HuH-7.5 (cell line): ENCODE data around the gene ATP5IF1.

Experiments
- DNase-seq: peaks from one replicate; pipeline ENCODE4 v3.0.0; 2011; ENCODE audit warnings: low spot score

Gene ATP5IF1

DNA sequence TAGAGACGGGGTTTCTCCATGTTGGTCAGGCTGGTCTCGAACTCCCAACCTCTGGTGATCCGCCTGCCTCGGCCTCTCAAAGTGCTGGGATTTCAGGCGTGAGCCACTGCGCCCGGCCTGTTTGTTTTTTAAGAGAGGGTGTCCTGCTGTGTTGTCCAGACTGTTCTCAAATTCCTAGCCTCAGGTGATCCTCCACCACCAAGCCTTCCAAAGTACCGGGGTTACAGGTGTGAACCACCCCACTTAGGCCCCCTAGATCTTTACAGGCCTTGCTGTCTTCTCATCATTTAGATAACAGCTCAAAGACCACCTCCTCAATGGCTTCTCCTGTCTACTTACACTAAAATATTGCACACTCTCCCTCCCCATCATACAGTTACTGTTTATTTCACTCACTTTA is 29.7 kb downstream of the ATP5IF1 start:
- no peak for DNase-seq

DNA sequence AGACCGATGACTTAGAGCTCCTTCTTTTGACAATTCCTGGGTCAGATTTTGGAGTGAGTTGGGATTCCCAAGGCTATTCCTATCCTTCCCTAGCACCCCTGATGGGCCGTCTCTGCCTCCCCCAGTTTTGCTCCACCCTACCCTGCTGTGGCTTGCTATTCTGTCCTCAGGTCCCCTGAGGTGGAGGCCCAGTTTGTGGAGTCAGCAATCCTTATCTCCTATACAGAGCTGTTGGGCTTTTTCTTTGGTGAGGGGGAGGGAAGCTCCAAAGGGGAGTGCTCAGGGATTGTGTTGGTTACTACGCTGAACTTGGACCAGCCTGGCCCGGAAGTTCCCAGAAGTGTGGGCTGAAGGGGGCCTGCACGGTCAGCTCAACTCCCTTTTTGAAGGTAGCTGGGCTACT is 31.0 kb downstream of the ATP5IF1 start:
- DNase-seq: no peak

DNA sequence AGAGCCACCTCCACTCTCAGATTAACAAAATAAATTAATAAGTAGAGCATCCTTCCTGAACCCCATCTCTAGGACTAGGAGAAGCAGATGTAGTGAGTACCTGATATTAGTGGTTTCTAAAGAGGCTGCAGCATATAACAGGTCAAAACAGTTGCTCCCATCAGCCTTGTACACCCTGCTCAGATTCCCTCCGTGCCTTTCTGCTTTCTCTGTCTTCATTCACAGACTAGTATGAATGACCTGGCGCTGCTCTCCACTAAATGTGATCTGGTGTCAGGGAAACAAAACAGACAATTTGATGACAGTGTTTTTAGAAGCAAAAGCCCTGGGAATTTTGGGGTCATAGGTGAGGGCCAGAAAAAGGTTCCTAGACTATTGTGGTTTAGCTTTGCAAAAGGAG is 31.7 kb downstream of the ATP5IF1 start:
- DNase-seq: no peak

- DNase-seq: no peak
Observed at GRCh38 chr1:28269529-28269928, 33.6 kb downstream of the ATP5IF1 start.

DNA sequence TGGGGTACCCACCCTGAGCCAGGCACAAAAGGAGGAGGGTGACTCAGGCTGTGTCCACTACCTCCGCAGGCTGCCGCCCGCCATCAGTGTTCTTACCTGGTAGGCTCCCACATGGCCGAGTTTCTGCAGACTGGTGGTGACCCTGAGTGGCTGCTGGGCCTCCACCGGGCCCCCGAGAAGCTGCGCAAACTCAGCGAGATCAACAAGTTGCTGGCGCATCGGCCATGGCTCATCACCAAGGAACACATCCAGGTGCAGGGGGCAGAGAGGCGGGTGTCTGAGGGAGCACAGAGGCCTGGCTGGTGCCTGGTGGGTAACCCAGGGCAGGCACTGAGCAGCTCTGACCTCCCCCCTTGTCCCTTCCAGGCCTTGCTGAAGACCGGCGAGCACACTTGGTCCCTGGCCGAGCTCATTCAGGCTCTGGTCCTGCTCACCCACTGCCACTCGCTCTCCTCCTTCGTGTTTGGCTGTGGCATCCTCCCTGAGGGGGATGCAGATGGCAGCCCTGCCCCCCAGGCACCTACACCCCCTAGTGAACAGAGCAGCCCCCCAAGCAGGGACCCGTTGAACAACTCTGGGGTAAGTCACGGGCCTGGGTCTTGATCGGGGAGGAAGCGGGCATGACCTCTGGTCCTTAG is 36.4 kb downstream of the ATP5IF1 start:
- DNase-seq: no peak

GRCh38 chr1:28273216-28273860 is 37.4 kb downstream of the ATP5IF1 start:
- no peak for DNase-seq

- no peak for DNase-seq
Observed at GRCh38 chr1:28278763-28279162, 42.8 kb downstream of the ATP5IF1 start.

- DNase-seq: no peak
Observed at GRCh38 chr1:28279721-28280120, 43.8 kb downstream of the ATP5IF1 start.

GRCh38 chr1:28280501-28280900 is 44.6 kb downstream of the ATP5IF1 start:
- no peak for DNase-seq

- DNase-seq: no peak
Observed at GRCh38 chr1:28280977-28281381, 45.1 kb downstream of the ATP5IF1 start.

- DNase-seq: no peak
Observed at GRCh38 chr1:28281608-28282425, 45.9 kb downstream of the ATP5IF1 start.

DNA sequence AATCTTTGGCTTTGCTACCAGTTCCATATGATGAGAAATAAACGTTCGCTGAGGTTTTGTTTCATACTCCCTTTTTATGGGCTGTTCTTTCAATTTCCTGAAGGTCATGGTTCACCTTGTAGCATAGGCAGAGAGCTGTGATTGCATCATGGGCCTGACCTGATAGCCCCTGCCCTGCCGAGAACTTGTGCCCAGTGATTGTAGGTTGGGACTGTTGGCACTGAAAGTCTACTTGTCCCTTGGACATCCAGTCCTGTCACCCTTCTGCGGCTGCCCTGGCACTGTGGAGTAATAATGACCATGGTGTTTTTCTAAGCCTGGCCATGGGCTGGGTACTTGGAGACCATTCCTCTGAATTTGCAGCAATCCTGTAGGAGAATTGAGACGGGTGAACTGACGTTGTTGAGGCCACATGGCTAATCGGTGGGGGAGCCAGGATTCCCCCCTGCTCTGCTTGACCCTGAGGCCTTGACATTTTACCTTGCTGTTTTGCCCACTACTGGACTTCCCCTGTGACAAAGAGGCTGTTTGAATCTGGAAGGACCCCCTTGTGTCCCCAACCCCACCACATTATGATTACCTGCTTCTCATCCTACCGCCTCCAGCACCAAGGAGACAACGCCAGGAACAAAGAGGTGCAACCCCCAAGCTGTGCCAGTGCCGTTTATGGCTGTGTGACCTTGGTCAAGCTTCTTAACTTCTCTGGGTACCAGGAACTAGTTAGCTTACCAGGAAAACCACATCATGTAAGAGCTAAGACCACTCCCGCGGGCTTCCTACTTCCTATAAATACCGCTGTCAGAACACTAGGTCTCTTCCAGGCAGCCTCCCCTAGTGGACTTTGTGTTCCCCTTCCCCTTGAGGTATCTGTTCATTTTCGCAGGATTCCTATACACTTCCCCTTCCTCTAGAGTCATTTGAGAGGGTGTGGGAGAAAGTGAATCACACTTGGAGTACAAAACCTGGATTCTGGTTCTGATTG is 46.8 kb downstream of the ATP5IF1 start:
- DNase-seq: no peak

DNA sequence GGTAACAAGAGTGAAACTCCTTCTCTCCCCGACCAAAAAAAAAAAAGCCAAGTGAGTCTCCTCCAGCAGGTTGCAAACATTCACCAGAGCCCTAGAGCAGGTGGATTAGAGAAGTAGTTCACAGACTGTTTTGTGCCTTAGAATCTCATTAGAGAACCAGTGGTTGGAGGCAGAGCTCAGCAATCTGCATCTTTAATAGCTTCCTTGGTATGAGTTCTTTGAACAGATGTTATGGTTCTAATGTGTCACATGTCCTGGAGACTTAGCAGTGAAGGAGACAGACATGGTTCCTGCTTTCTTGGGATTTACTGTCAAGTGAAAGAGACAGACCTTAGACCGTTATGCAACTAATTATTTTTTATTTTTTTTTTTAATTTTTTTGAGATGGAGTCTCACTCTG is 50.2 kb downstream of the ATP5IF1 start:
- DNase-seq: no peak
